ENCODE data around the gene ATXN10.

ATXN10 gene

GRCh38 chr22:45757936-45758335 lies 86.3 kb downstream of the ATXN10 start:
- DNase-seq (ENCODE audit: low read depth in 2 of 2): no peak

- no peak for DNase-seq (ENCODE audit: low read depth in 2 of 2)
Measured at GRCh38 chr22:45758603-45759002, 87.0 kb downstream of the ATXN10 start.

- no peak for DNase-seq (ENCODE audit: low read depth in 2 of 2)
Measured at GRCh38 chr22:45760682-45761081, 89.0 kb downstream of the ATXN10 start.

- DNase-seq (ENCODE audit: low read depth in 2 of 2): no peak
Measured at GRCh38 chr22:45762545-45763235, 91.1 kb downstream of the ATXN10 start.

GRCh38 chr22:45763236-45763624 lies 91.6 kb downstream of the ATXN10 start:
- no peak for DNase-seq (ENCODE audit: low read depth in 2 of 2)

GRCh38 chr22:45768490-45768889 lies 96.9 kb downstream of the ATXN10 start:
- no peak for DNase-seq (ENCODE audit: low read depth in 2 of 2)

- no peak for DNase-seq (ENCODE audit: low read depth in 2 of 2)
Measured at GRCh38 chr22:45769569-45770210, 98.1 kb downstream of the ATXN10 start.

GRCh38 chr22:45770506-45770905 lies 98.9 kb downstream of the ATXN10 start:
- no peak for DNase-seq (ENCODE audit: low read depth in 2 of 2)

- DNase-seq (ENCODE audit: low read depth in 2 of 2): no peak
Measured at GRCh38 chr22:45771057-45771456, 99.4 kb downstream of the ATXN10 start.

- no peak for DNase-seq (ENCODE audit: low read depth in 2 of 2)
Measured at GRCh38 chr22:45771711-45772110, 100.1 kb downstream of the ATXN10 start.

- no peak for DNase-seq (ENCODE audit: low read depth in 2 of 2)
Measured at GRCh38 chr22:45772743-45773142, 101.1 kb downstream of the ATXN10 start.

- no peak for DNase-seq (ENCODE audit: low read depth in 2 of 2)
Measured at GRCh38 chr22:45774001-45774670, 102.5 kb downstream of the ATXN10 start.

- DNase-seq (ENCODE audit: low read depth in 2 of 2): no peak
Measured at GRCh38 chr22:45775062-45775461, 103.4 kb downstream of the ATXN10 start.

GRCh38 chr22:45775569-45776312 lies 104.1 kb downstream of the ATXN10 start:
- DNase-seq (ENCODE audit: low read depth in 2 of 2): no peak

GRCh38 chr22:45776313-45776585 lies 104.6 kb downstream of the ATXN10 start:
- no peak for DNase-seq (ENCODE audit: low read depth in 2 of 2)

- DNase-seq (ENCODE audit: low read depth in 2 of 2): no peak
Measured at GRCh38 chr22:45777046-45777851, 105.6 kb downstream of the ATXN10 start.

GRCh38 chr22:45777852-45778375 lies 106.3 kb downstream of the ATXN10 start:
- no peak for DNase-seq (ENCODE audit: low read depth in 2 of 2)

- no peak for DNase-seq (ENCODE audit: low read depth in 2 of 2)
Measured at GRCh38 chr22:45781459-45781858, 109.8 kb downstream of the ATXN10 start.

- no peak for DNase-seq (ENCODE audit: low read depth in 2 of 2)
Measured at GRCh38 chr22:45781966-45782365, 110.3 kb downstream of the ATXN10 start.

GRCh38 chr22:45783021-45783420 lies 111.4 kb downstream of the ATXN10 start:
- DNase-seq (ENCODE audit: low read depth in 2 of 2): no peak

- no peak for DNase-seq (ENCODE audit: low read depth in 2 of 2)
Measured at GRCh38 chr22:45783690-45784089, 112.1 kb downstream of the ATXN10 start.
